Trophoblast cell (in vitro differentiated cells and primary cell): ENCODE results near the gene TP53TG5.

Experiments used
- DNase-seq, 2 donors: peaks; one replicate each; pipeline ENCODE4 v3.0.0-alpha.2; 2016
- H2AFZ ChIP-seq: 2 replicates; pipeline ENCODE4 v1.6.1; 2013; ENCODE audit warnings: low read length, moderate library complexity, mild to moderate bottlenecking; ENCODE audit not compliant: insufficient read depth, poor library complexity
- H2AK5ac ChIP-seq: 2 replicates; pipeline ENCODE4 v1.6.1; 2013; ENCODE audit warnings: mild to moderate bottlenecking, low read length
- H2BK120ac ChIP-seq: 2 replicates; pipeline ENCODE4 v1.6.1; 2013; ENCODE audit warnings: low read length, mild to moderate bottlenecking, moderate library complexity; ENCODE audit not compliant: insufficient read depth, poor library complexity
- H2BK12ac ChIP-seq: 2 replicates; pipeline ENCODE4 v1.6.1; 2013; ENCODE audit warnings: mild to moderate bottlenecking, low read length, moderate library complexity
- H2BK5ac ChIP-seq: 2 replicates; pipeline ENCODE4 v1.6.1; 2013; ENCODE audit warnings: low read length, low read depth, moderate library complexity, mild to moderate bottlenecking; ENCODE audit not compliant: poor library complexity
- H3K14ac ChIP-seq: 2 replicates; pipeline ENCODE4 v1.6.1; 2013; ENCODE audit warnings: mild to moderate bottlenecking, low read length
- H3K18ac ChIP-seq: 2 replicates; pipeline ENCODE4 v1.6.1; 2013; ENCODE audit warnings: mild to moderate bottlenecking, low read length
- H3K23ac ChIP-seq: 2 replicates; pipeline ENCODE4 v1.6.1; 2013; ENCODE audit warnings: low read length
- H3K27ac ChIP-seq: 2 replicates; pipeline ENCODE4 v1.5.1; 2013; ENCODE audit warnings: low read depth, mild to moderate bottlenecking, inconsistent platforms, low read length, moderate library complexity
- H3K27me3 ChIP-seq: 2 replicates; pipeline ENCODE4 v1.6.1; 2013; ENCODE audit warnings: inconsistent platforms, mild to moderate bottlenecking, low read length, moderate library complexity; ENCODE audit not compliant: insufficient read depth
- H3K36me3 ChIP-seq, 2 experiments: 1 replicate in 1 of 2; 2 replicates in 1 of 2; pipeline ENCODE4 v1.6.1; 2013; ENCODE audit warnings: low read length in 2 of 2, mild to moderate bottlenecking in 2 of 2, moderate library complexity in 1 of 2; ENCODE audit not compliant: insufficient read depth in 2 of 2, control insufficient read depth in 1 of 2
- H3K4ac ChIP-seq: 2 replicates; pipeline ENCODE4 v1.6.1; 2013; ENCODE audit warnings: low read depth, mild to moderate bottlenecking, low read length, moderate library complexity
- H3K4me1 ChIP-seq, 2 experiments: 1 replicate in 1 of 2; 2 replicates in 1 of 2; pipeline ENCODE4 v1.6.1; 2013; ENCODE audit warnings: low read length in 2 of 2, mild to moderate bottlenecking in 2 of 2, moderate library complexity in 1 of 2; ENCODE audit not compliant: insufficient read depth in 2 of 2, control insufficient read depth in 1 of 2
- H3K4me2 ChIP-seq: 2 replicates; pipeline ENCODE4 v1.6.1; 2013; ENCODE audit warnings: inconsistent platforms, mild to moderate bottlenecking, low read length, moderate library complexity
- H3K4me3 ChIP-seq: 2 replicates; pipeline ENCODE4 v1.5.1; 2013; ENCODE audit warnings: mild to moderate bottlenecking, low read depth, low read length, inconsistent platforms
- H3K79me1 ChIP-seq: one replicate; pipeline ENCODE4 v1.6.1; 2013; ENCODE audit warnings: low read length
- H3K79me2 ChIP-seq: 2 replicates; pipeline ENCODE4 v1.6.1; 2013; ENCODE audit warnings: low read length, mild to moderate bottlenecking; ENCODE audit not compliant: control insufficient read depth, insufficient read depth, poor library complexity
- H3K9ac ChIP-seq: 2 replicates; pipeline ENCODE4 v1.6.1; 2013; ENCODE audit warnings: mild to moderate bottlenecking, low read length
- H3K9me3 ChIP-seq: 2 replicates; pipeline ENCODE4 v1.6.1; 2013; ENCODE audit warnings: low read depth, mild to moderate bottlenecking, control low read depth, inconsistent platforms, low read length; ENCODE audit not compliant: insufficient read depth
- H4K12ac ChIP-seq: 2 replicates; pipeline ENCODE4 v1.6.1; 2013; ENCODE audit warnings: low read depth, mild to moderate bottlenecking, low read length, moderate library complexity
- H4K8ac ChIP-seq: 2 replicates; pipeline ENCODE4 v1.6.1; 2013; ENCODE audit warnings: low read depth, mild to moderate bottlenecking, low read length, moderate library complexity
- H4K91ac ChIP-seq: one replicate; pipeline ENCODE4 v1.6.1; 2013; ENCODE audit warnings: low read depth, mild to moderate bottlenecking, low read length, moderate library complexity
- whole genome bisulfite sequencing: extraction: QIAGEN DNeasy Blood & Tissue Kit; methylation state at CpG from one replicate; pipeline ENCODE4 v1.1.7; 2013; ENCODE audit warnings: missing lambda C conversion rate; ENCODE audit not compliant: insufficient read length, insufficient coverage; ENCODE audit errors: extremely low coverage; 5-methylcytosine and 5-hydroxymethylcytosine counted together

Gene TP53TG5

DNA sequence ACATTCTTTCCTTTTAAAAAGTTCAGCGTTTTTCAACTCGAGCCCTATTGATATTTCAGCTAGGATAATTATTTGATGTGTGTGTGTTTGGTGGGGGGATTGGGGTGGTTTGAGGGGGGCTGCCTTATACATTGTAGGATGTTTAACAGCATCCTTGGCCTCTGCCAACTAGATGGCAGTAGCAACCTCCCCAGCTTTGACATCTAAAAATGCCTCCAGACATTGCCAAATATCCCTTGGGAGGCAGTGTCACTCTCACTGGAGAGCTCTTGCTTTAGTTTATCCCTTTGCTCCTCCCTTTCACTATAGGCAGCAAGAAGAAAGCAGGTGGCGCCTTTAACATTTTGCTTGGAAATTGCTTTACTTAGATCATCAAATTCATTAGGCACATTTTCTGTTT, 14.6 kb upstream of the TP53TG5 start:
- Histone ChIP-seq H3K27me3 (no peaks in the 10 kb centered on the region), H2BK12ac (no peak overlapping the region), H3K27ac (no peak overlapping the region), H3K9me3 (no peaks in the 10 kb centered on the region), H3K4ac (no peak overlapping the region), H3K4me3 (no peak overlapping the region), H2AFZ (no peak overlapping the region), H4K91ac (no peak overlapping the region), H4K8ac (no peak overlapping the region), H3K79me2 (no peaks in the 10 kb centered on the region), H3K36me3 (no peaks in the 10 kb centered on the region), H3K18ac (no peak overlapping the region), H4K12ac (no peak overlapping the region), H2AK5ac (no peak overlapping the region), H3K4me1 (no peaks in the 10 kb centered on the region), H2BK5ac (no peak overlapping the region), H2BK120ac (no peak overlapping the region), H3K23ac (no peak overlapping the region), H3K9ac (no peak overlapping the region), H3K4me2 (no peak overlapping the region), H3K79me1 (no peaks in the 10 kb centered on the region), H3K14ac (no peak overlapping the region)
- no peak for DNase-seq
- no CpG with 5 or more reads among the region's 3 CpGs for whole genome bisulfite sequencing

GRCh38 chr20:45391559-45391958, 13.4 kb upstream of the TP53TG5 start:
- no peak overlapping the region for H3K9ac ChIP-seq
- no peaks in the 10 kb centered on the region for H3K27me3 ChIP-seq
- H3K9me3 ChIP-seq, result no peaks in the 10 kb centered on the region
- no peak overlapping the region for H2AK5ac ChIP-seq
- no peak overlapping the region for H2BK120ac ChIP-seq
- no peak overlapping the region for H3K23ac ChIP-seq
- H3K4me2 ChIP-seq, result no peak overlapping the region
- H3K79me1 ChIP-seq, result no peaks in the 10 kb centered on the region
- H2BK12ac ChIP-seq, result no peak overlapping the region
- no peak overlapping the region for H4K8ac ChIP-seq
- no peak overlapping the region for H2BK5ac ChIP-seq
- H2AFZ ChIP-seq, result no peak overlapping the region
- H3K18ac ChIP-seq, result no peak overlapping the region
- no peak overlapping the region for H3K14ac ChIP-seq
- H3K4me3 ChIP-seq, result no peak overlapping the region
- WGBS, result no CpG with 5 or more reads among the region's 2 CpGs
- no peak overlapping the region for H3K27ac ChIP-seq
- no peaks in the 10 kb centered on the region for H3K4me1 ChIP-seq
- no peak overlapping the region for H4K91ac ChIP-seq
- H3K79me2 ChIP-seq, result no peaks in the 10 kb centered on the region
- no peaks in the 10 kb centered on the region for H3K36me3 ChIP-seq
- H4K12ac ChIP-seq, result no peak overlapping the region
- H3K4ac ChIP-seq, result no peak overlapping the region
- no peak for DNase-seq

GRCh38 chr20:45390931-45391330, 12.8 kb upstream of the TP53TG5 start:
- Histone ChIP-seq H3K4me1 (no peaks in the 10 kb centered on the region), H2AK5ac (no peak overlapping the region), H3K27me3 (no peaks in the 10 kb centered on the region), H4K8ac (no peak overlapping the region), H3K14ac (no peak overlapping the region), H3K27ac (no peak overlapping the region), H3K36me3 (no peaks in the 10 kb centered on the region), H3K79me2 (no peaks in the 10 kb centered on the region), H4K91ac (no peak overlapping the region), H2BK12ac (no peak overlapping the region), H3K9ac (no peak overlapping the region), H3K9me3 (no peaks in the 10 kb centered on the region), H3K23ac (no peak overlapping the region), H2BK120ac (no peak overlapping the region), H3K18ac (no peak overlapping the region), H2AFZ (no peak overlapping the region), H4K12ac (no peak overlapping the region), H3K4me2 (no peak overlapping the region), H3K4ac (no peak overlapping the region), H3K79me1 (no peaks in the 10 kb centered on the region), H2BK5ac (no peak overlapping the region), H3K4me3 (no peak overlapping the region)
- DNase-seq, result no peak
- WGBS, result no CpG with 5 or more reads among the region's 2 CpGs

GRCh38 chr20:45387274-45387673, 9.1 kb upstream of the TP53TG5 start:
- Histone ChIP-seq H3K18ac (no peak overlapping the region), H3K14ac (no peak overlapping the region), H3K4me2 (no peak overlapping the region), H3K9ac (no peak overlapping the region), H2AFZ (no peak overlapping the region), H2BK5ac (no peak overlapping the region), H3K23ac (no peak overlapping the region), H4K8ac (no peak overlapping the region), H2AK5ac (no peak overlapping the region), H3K4me1 (no peaks in the 10 kb centered on the region), H3K27ac (no peak overlapping the region), H4K12ac (no peak overlapping the region), H3K79me1 (no peaks in the 10 kb centered on the region), H3K27me3 (no peaks in the 10 kb centered on the region), H3K79me2 (no peaks in the 10 kb centered on the region), H3K4me3 (no peak overlapping the region), H3K36me3 (no peaks in the 10 kb centered on the region), H2BK12ac (no peak overlapping the region), H3K9me3 (no peaks in the 10 kb centered on the region), H4K91ac (no peak overlapping the region), H2BK120ac (no peak overlapping the region), H3K4ac (no peak overlapping the region)
- no CpG with 5 or more reads among the region's 1 CpG for WGBS
- no peak for DNase-seq
